Suprapubic skin (tissue), 4 donors: ENCODE data around the gene SPIRE2.

Experiments used
- EP300 ChIP-seq: sonication (generic); formaldehyde crosslinking; IDR thresholded peaks from one replicate; pipeline ENCODE4 v1.6.1; 2017; ENCODE audit warnings: antibody characterized with exemption
- POLR2A ChIP-seq, 2 donors: fragments of 450-650 bp; IDR thresholded peaks; one replicate each; pipeline ENCODE4 v1.6.1; 2017; ENCODE audit warnings: antibody characterized with exemption in 2 of 2, mild to moderate bottlenecking in 2 of 2, moderate library complexity in 2 of 2
- POLR2AphosphoS5 ChIP-seq, 3 donors: sonication (generic); formaldehyde crosslinking; IDR thresholded peaks; one replicate each; pipeline ENCODE4 v1.6.1; 2017; ENCODE audit warnings: antibody characterized with exemption in 3 of 3
- TF ChIP-seq, protein P1 (sequence below), 2 donors: fragments of 200-600 bp in 1 of 2; fragments of 450-650 bp in 1 of 2; sonication (generic) in 1 of 2; IDR thresholded peaks; one replicate each; pipeline ENCODE4 v1.5.1; 2016 to 2019; ENCODE audit warnings: antibody characterized with exemption in 2 of 2, mild to moderate bottlenecking in 1 of 2, moderate library complexity in 1 of 2

DNA sequence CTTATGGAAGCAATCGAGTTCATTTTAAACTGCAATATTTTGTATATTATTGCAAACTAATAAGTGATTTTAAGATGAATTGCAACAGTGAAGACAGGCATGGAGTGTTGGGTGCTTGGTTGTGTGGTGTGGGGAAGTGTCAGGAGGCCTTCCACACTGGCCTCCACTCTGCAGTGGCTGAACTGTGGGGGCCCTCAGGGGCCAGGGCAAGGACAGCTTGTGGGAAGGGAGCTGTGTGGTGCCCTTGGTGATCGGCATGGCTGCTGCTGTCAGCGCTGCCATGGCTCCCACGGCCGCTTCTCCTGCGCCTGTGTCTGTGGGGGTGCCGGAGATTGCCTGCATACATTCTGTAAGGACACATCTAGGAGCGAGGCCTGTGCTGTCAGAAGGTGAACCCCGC is 64.4 kb downstream of the SPIRE2 start:
- TF ChIP-seq, protein P1, sequence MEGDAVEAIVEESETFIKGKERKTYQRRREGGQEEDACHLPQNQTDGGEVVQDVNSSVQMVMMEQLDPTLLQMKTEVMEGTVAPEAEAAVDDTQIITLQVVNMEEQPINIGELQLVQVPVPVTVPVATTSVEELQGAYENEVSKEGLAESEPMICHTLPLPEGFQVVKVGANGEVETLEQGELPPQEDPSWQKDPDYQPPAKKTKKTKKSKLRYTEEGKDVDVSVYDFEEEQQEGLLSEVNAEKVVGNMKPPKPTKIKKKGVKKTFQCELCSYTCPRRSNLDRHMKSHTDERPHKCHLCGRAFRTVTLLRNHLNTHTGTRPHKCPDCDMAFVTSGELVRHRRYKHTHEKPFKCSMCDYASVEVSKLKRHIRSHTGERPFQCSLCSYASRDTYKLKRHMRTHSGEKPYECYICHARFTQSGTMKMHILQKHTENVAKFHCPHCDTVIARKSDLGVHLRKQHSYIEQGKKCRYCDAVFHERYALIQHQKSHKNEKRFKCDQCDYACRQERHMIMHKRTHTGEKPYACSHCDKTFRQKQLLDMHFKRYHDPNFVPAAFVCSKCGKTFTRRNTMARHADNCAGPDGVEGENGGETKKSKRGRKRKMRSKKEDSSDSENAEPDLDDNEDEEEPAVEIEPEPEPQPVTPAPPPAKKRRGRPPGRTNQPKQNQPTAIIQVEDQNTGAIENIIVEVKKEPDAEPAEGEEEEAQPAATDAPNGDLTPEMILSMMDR (IDR thresholded peaks at IDR 0.05), result no peak
- TF ChIP-seq POLR2AphosphoS5 (IDR thresholded peaks at IDR 0.05) (no peak), POLR2A (IDR thresholded peaks at IDR 0.05) (no peak), EP300 (no peak)
